ENCODE data around the gene C9.
"Not testable (repeated sequence)": the region's sequence is repeated elsewhere in the genome, so short reads cannot be mapped to it uniquely, and the experiment has no call there.

The C9 gene

GRCh38 chr5:39364367-39364766 lies at the start of gene C9:
Gene C9 (minus strand): TSS chr5:39364495. CDS start chr5:39364464, 31 bp downstream.
- Mint-ChIP-seq H3K9me3 (no peaks in the 10 kb centered on the region), H3K36me3 (no peaks in the 10 kb centered on the region), H3K4me1 (peaks cover 3% of the 10 kb centered on the region), H3K27me3 (peaks cover 1% of the 10 kb centered on the region), H3K4me3 (no peak within 1 kb of the TSS), H3K27ac (no peak within 1 kb of the TSS)
- DNase-seq (ENCODE audit: low spot score in 2 of 2) (no peak), ATAC-seq (ENCODE audit: low read depth) (no peak)

DNA sequence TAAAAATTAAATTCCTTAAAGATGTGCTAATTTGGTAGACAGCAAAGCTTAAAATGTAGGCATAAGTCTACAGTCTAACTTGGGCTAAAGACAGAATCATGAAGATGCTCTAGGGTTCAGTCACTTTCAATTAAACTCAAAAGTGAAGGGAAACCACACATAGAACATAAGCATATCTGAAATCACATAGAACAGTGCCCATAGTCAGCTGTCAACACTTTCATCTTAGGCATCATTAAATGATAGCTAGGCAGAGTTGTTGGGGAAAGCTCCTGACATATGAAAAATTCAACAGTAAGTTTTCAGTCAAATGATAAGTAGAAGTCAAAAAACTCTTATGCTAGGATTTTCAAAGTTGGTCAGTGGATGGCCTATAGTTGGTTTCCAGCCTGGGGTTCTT lies 49.5 kb upstream of the C9 start:
- no peak overlapping the region for H3K4me3 Mint-ChIP-seq
- H3K4me1 Mint-ChIP-seq, result no peaks in the 10 kb centered on the region
- H3K27ac Mint-ChIP-seq, result no peak overlapping the region
- DNase-seq (ENCODE audit: low spot score in 2 of 2) (no peak), ATAC-seq (ENCODE audit: low read depth) (no peak)
- no peaks in the 10 kb centered on the region for H3K36me3 Mint-ChIP-seq
- peaks cover 6% of the 10 kb centered on the region for H3K27me3 Mint-ChIP-seq
- no peaks in the 10 kb centered on the region for H3K9me3 Mint-ChIP-seq

DNA sequence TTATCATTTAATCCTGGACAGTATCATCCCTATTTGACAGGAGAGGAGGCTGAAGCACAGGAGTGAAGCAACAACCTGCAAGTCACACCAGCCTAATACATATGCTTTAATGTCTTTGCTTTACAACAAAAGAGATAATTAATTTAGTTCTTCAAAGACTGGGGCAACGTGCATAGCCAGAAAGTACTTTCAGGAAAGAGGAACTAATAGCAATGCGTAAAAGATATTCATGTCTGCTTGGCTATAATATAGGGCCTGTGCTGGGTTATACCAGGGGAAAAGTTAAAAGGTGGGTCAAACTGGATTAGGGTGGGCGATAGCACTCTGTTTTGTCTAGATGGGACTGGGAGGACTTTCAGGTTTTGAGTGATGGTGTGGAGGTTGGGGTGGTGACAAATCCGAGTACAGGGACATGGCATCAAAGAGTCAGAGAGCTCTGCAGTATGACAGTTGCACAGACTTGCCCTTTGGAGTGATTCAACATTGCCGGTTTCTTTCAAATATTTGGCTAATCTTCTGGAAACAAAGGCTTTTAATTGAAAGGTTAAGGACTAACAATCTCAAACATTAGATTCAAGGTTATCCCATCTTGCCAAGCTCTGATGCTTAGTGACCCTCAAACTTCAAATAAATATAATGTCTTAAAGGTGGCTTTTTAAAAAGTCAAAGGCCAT lies 48.6 kb upstream of the C9 start:
- no peak overlapping the region for H3K27ac Mint-ChIP-seq
- H3K9me3 Mint-ChIP-seq, result no peaks in the 10 kb centered on the region
- H3K36me3 Mint-ChIP-seq, result no peaks in the 10 kb centered on the region

DNA sequence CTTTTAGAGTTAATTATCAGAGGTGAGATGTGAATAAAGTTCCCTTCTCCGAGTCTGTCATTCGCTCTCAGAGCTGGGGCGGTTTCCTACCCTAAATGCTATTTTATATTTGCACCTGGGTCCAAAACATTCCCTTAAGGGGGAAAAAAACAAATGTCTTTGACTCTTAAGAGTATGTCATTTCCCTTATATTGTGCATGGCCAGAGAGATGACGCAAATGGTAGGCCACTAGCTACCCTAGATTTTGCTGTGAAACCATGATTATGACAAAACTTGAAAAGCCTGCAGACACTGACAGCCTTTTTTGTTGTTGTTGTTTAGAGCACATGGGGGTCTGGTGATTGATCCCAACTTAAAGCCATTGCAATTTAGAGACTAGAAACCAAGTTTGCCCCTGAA lies 47.7 kb upstream of the C9 start:
- no peak for ATAC-seq (ENCODE audit: low read depth)
- H3K27me3 Mint-ChIP-seq, result peaks cover 4% of the 10 kb centered on the region
- H3K27ac Mint-ChIP-seq, result no peak overlapping the region
- no peak overlapping the region for H3K4me3 Mint-ChIP-seq
- H3K4me1 Mint-ChIP-seq, result no peaks in the 10 kb centered on the region
- DNase-seq (ENCODE audit: low spot score in 2 of 2), result no peak
- H3K36me3 Mint-ChIP-seq, result no peaks in the 10 kb centered on the region
- no peaks in the 10 kb centered on the region for H3K9me3 Mint-ChIP-seq

More for the DNA sequence above, 48.6 kb upstream of the C9 start:
- Mint-ChIP-seq H3K27me3 (peaks cover 6% of the 10 kb centered on the region), H3K4me3 (no peak overlapping the region), H3K4me1 (no peaks in the 10 kb centered on the region)
- DNase-seq (ENCODE audit: low spot score in 2 of 2), result no peak
- no peak for ATAC-seq (ENCODE audit: low read depth)

- Mint-ChIP-seq H3K4me1 (no peaks in the 10 kb centered on the region), H3K36me3 (no peaks in the 10 kb centered on the region), H3K27ac (no peak overlapping the region), H3K9me3 (no peaks in the 10 kb centered on the region), H3K4me3 (no peak overlapping the region), H3K27me3 (peaks cover 7% of the 10 kb centered on the region)
- DNase-seq (ENCODE audit: low spot score in 2 of 2) (no peak), ATAC-seq (ENCODE audit: low read depth) (no peak)
These were observed 46.8 kb upstream of the C9 start for GRCh38 chr5:39411061-39411460.

DNA sequence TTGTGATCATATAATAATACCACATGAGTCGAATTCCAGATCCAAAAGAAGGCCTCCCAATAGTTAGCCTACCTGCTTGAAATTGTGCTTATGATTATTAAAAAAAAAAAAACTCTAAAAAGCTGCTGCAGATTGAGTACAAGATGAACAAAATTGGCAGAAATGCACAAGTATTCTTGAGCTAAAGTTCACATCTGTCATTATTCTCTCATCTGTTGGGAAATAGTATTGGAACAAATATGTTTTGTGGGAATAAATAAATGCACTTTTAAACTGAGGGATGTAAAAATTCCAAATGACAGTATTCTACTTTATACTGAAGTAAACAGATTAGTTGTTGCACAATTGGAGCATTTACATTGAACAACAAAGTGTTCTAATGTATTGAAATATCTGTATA lies 44.7 kb upstream of the C9 start:
- no peaks in the 10 kb centered on the region for H3K36me3 Mint-ChIP-seq
- peaks cover 11% of the 10 kb centered on the region for H3K27me3 Mint-ChIP-seq
- no peaks in the 10 kb centered on the region for H3K9me3 Mint-ChIP-seq
- ATAC-seq (ENCODE audit: low read depth) (no peak), DNase-seq (ENCODE audit: low spot score in 2 of 2) (no peak)
- no peaks in the 10 kb centered on the region for H3K4me1 Mint-ChIP-seq
- no peak overlapping the region for H3K4me3 Mint-ChIP-seq
- no peak overlapping the region for H3K27ac Mint-ChIP-seq

GRCh38 chr5:39405083-39405843 lies 41.0 kb upstream of the C9 start:
- no peak for DNase-seq (ENCODE audit: low spot score in 2 of 2)

DNA sequence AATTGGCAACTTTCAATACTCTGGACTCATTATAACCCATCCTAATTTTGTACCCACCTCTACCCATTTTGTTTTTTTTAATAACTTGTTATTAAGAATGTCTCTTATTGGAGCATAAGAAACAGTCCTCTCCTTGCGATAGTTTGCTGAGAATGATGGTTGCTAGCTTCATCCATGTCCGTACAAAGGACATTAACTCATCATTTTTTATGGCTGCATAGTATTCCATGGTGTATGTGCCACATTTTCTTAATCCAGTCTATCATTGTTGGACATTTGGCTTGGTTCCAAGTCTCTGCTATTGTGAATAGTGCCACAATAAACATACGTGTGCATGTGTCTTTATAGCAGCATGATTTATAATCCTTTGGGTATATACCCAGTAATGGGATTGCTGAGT lies 39.5 kb upstream of the C9 start:
- H3K4me3 Mint-ChIP-seq; H3K9me3 Mint-ChIP-seq; H3K27me3 Mint-ChIP-seq; ATAC-seq (ENCODE audit: low read depth); H3K4me1 Mint-ChIP-seq; DNase-seq (ENCODE audit: low spot score in 2 of 2); H3K36me3 Mint-ChIP-seq; H3K27ac Mint-ChIP-seq: not testable (repeated sequence)

More at GRCh38 chr5:39405083-39405843, 41.0 kb upstream of the C9 start:
- H3K4me1 Mint-ChIP-seq, result no peaks in the 10 kb centered on the region
- H3K27me3 Mint-ChIP-seq, result peaks cover 11% of the 10 kb centered on the region
- H3K36me3 Mint-ChIP-seq, result no peaks in the 10 kb centered on the region
- no peak for ATAC-seq (ENCODE audit: low read depth)
- H3K27ac Mint-ChIP-seq, result no peak overlapping the region
- no peak overlapping the region for H3K4me3 Mint-ChIP-seq
- no peaks in the 10 kb centered on the region for H3K9me3 Mint-ChIP-seq

GRCh38 chr5:39402140-39402539 lies 37.8 kb upstream of the C9 start:
- not testable (repeated sequence) for ATAC-seq (ENCODE audit: low read depth); H3K36me3 Mint-ChIP-seq; DNase-seq (ENCODE audit: low spot score in 2 of 2); H3K4me1 Mint-ChIP-seq; H3K9me3 Mint-ChIP-seq; H3K4me3 Mint-ChIP-seq; H3K27me3 Mint-ChIP-seq; H3K27ac Mint-ChIP-seq

GRCh38 chr5:39400713-39401578 lies 36.7 kb upstream of the C9 start:
- Mint-ChIP-seq H3K9me3 (no peaks in the 10 kb centered on the region), H3K36me3 (no peaks in the 10 kb centered on the region), H3K4me1 (peaks cover 4% of the 10 kb centered on the region), H3K27me3 (peaks cover 4% of the 10 kb centered on the region), H3K4me3 (no peak overlapping the region), H3K27ac (no peak overlapping the region)
- DNase-seq (ENCODE audit: low spot score in 2 of 2), result no peak
- ATAC-seq (ENCODE audit: low read depth), result no peak

DNA sequence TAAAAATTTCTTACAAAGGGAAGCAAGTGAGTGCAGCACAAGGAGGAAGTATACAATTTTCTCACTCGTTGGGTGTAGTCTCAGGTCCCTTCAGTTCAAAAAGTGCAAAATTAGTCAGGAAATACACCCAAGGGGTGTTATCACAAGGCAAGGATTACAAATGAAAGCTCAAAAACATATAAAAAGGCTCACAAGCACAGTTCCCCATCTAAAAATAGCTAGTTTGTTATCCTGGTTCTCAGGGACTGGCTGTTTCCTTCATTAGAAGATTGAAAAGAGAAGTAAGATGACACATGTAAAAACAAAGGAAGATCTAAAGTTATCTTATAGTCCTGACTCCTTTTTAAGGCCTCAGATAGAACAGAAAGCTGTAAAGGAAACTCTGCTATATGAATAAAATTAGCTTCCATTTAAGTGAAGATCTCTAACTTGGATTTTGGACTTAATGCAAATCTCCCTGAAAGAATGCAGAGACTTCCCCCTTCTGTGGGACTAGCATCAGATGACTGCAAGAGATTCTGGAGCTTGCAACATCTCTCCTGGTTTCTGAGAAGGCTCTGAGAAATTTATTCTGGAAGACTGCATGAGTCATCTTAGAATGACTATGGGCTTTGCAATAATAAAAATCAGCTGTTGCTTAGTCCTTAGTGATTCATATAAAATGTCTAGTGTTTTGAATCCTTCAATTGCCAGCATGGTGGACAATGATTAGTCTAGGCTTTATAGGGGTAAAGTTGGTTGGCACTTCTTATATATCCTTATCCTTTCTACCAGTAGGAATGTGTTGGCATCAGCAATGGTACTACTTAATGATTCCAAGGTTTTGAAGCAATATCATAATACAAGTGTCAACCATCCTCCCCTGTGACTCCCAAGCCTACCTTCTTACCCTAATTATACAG lies 35.1 kb upstream of the C9 start:
- no peak overlapping the region for H3K27ac Mint-ChIP-seq
- no peaks in the 10 kb centered on the region for H3K9me3 Mint-ChIP-seq
- no peak for ATAC-seq (ENCODE audit: low read depth)

GRCh38 chr5:39396843-39397242 lies 32.5 kb upstream of the C9 start:
- Mint-ChIP-seq H3K27ac (no peak overlapping the region), H3K36me3 (no peaks in the 10 kb centered on the region), H3K4me3 (no peak overlapping the region), H3K4me1 (peaks cover 4% of the 10 kb centered on the region), H3K27me3 (no peaks in the 10 kb centered on the region), H3K9me3 (no peaks in the 10 kb centered on the region)
- no peak for DNase-seq (ENCODE audit: low spot score in 2 of 2)
- no peak for ATAC-seq (ENCODE audit: low read depth)

More for the DNA sequence above, 35.1 kb upstream of the C9 start:
- Mint-ChIP-seq H3K27me3 (no peaks in the 10 kb centered on the region), H3K36me3 (no peaks in the 10 kb centered on the region), H3K4me3 (no peak overlapping the region), H3K4me1 (peaks cover 4% of the 10 kb centered on the region)
- no peak for DNase-seq (ENCODE audit: low spot score in 2 of 2)

DNA sequence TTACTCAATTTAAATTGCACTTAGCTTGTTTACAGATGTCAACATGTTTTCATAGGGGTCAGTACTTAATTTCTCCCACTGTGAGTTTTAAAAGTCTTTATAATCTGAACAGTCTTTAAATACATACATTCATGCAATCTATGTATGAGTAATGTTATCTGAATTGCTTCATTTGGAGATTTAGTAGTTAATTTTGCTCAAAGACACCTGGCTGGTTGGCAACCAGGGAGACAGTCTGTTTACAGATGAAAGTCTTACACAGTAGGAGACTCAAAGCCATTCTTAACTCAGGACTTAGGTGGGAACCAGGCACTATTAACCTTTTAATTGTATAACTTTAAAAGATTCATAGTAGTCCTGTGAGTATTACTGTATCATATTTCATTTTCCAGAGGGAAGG lies 31.2 kb upstream of the C9 start:
- DNase-seq (ENCODE audit: low spot score in 2 of 2) (no peak), ATAC-seq (ENCODE audit: low read depth) (no peak)
- Mint-ChIP-seq H3K27me3 (no peaks in the 10 kb centered on the region), H3K4me3 (no peak overlapping the region), H3K27ac (no peak overlapping the region), H3K9me3 (no peaks in the 10 kb centered on the region), H3K4me1 (peaks cover 4% of the 10 kb centered on the region), H3K36me3 (no peaks in the 10 kb centered on the region)

Data from memory B cell (primary cell).